Measurements from ENCODE around the gene TMCC1.

DNA sequence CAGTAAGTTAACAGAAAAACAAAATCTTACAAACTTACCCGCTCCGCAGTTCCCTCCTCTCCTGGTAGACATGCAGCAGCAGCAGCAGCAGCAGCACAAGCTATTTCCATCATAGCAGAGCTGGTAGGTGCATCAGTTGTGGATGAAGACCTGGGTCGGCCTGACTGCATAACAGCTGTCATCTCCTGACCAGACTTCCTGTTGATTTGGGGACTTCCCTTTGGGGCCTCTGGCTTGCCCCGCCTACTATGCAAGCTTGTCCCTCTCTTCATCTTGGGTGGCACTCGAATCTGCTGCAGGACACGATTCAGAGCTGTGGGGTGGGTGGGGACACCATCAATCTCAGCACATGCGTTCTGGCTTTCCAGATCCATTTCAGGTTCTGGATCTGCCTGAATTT lies 65.7 kb downstream of the TMCC1 start:
- TF ChIP-seq TAF1 (IDR thresholded peaks at IDR 0.05; ENCODE audit: borderline replicate concordance, insufficient read depth, low read length) (no peak), POLR2AphosphoS5 (IDR thresholded peaks at IDR 0.05; ENCODE audit: low read depth, low read length) (no peak), FOXP2 (optimal IDR thresholded peaks at IDR 0.05; ENCODE audit: borderline replicate concordance, extremely low read depth, extremely low read length, insufficient read depth) (no peak)
